GM21526 (cell line): Measurements from ENCODE around the gene VSTM2L.
"Not testable (repeated sequence)": the region's sequence is repeated elsewhere in the genome, so short reads cannot be mapped to it uniquely, and the experiment has no call there.

ENCODE experiments used
- ATAC-seq: cut with Tn5 transposase; IDR thresholded peaks from one replicate; pipeline ENCODE4 v1.9.1; 2021; ENCODE audit warnings: moderate library complexity; ENCODE audit not compliant: unreplicated experiment, low FRiP score

The VSTM2L gene, protein sequence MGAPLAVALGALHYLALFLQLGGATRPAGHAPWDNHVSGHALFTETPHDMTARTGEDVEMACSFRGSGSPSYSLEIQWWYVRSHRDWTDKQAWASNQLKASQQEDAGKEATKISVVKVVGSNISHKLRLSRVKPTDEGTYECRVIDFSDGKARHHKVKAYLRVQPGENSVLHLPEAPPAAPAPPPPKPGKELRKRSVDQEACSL

DNA sequence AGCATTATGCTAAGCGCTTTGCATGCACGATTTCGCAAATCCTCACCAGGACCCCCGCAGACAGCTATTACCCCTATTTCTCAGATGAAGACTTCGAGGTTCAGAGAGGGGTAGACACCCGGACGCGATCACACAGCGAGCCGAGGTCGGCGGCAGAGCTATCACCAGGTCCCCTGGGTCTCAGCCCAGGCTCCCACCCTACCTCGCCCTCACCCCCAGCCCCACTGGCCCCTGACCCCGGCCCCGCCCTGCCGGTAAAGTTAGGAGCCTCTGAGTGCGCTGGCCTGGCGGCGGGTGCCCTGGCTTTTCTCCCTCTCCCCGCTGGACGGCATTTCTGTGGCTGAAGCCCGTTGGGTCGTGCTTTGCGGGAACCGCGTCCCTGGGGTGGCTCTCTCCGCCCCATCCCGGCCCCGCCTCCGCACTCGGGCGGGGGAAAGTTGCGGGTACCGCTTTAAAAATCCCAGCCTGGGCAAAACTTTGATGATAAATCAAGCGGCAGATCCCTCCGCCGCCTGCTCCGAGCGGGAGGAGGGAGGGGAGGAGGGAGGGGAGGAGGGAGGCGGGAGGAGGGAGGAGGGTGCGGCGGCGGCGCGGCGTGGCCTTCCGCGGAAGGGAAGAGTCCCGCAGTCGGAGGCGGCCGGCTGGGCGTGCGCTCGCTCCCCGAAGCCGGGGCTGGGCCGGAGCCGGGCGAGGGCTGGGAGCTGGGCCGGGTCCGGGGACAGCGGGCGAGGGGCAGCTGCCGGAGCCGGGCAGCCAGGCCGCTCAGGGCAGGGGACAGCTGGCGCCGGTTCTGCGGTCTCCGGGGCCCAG is at the start of gene VSTM2L:
Gene VSTM2L (plus strand): TSS at position 624 of the 810 bp plus-strand sequence. CDS start 224 bp downstream, outside the sequence.
- ATAC-seq, result no peak

DNA sequence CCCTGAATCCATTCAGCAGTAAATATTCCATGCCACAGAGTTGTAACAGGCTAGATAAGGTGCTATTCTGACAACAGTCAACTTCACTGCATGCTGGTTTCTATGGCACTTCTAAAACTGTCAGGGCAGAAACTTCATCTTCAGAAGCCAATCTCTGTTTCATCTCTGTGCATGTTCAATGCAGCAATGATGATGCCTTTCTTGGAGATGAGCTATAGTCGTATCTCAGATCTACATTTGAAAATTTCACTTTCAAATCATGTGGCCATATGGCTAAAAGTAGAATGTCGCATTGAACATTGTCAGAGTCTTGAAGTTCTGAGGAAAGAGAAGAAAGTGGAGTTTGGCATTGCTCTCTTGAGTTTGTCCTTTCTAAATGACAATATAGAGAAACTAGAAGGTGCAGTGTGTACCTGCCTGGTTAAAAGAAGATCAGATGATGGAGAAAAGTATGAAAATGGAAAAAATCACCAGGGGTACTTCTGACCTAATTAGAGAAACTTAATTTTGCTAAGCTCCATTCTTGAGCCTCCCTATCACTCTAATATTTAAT is 49.0 kb upstream of the VSTM2L start:
- ATAC-seq, result peak; percentile 72

DNA sequence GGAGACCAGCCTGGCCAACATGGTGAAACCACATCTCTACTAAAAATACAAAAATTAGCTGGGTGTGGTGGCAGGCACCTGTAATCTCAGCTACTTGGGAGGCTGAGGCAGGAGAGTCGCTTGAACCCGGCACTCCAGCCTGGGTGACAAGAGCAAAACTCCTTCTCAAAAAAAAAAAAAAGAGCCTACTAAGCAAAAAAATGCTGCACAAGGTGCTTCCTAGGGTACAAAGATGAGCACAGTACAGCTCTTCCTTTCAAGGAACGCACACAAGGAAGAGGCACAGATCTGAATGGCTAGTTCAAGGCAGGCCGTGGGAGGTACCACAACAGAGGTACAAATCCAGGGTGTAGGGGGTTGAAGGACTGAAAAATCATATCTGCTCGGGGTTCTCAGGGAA is 46.9 kb upstream of the VSTM2L start:
- ATAC-seq, result not testable (repeated sequence)

DNA sequence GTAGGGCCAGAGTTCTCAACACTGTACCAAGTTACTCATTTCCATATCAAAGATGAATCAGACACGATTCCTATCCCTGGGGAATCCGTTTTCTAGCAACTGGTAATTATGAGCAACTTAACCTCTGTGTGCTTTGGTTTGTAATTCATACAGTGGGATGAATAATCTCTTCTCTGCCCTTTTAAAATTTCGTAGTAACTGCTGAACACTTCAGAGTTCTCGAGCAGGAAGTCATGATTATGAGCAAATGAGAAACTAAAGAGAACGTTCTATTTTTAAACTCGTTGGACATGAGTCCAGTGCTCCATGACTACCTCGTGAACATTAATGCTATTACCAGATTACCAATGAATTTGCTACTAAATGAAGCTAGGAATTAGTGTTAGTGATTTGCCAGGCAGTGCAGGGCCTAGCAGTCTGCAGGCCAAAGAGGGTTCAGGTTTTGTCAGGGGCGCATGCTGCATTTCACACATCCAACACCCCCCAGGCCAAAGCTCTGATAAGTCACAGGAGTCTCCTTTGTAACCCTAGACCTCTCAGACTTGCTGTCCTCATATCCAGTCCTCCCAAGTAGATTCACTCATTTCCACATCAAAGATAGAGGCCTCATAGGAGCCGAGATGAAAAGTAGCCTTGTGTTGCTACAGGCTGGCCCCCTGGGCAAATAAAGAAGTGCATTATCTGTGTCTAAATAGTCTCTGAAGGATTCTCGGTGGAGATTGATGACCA is 45.8 kb upstream of the VSTM2L start:
- ATAC-seq, result no peak

GRCh38 chr20:37859406-37860171 is 43.3 kb upstream of the VSTM2L start:
- no peak for ATAC-seq

DNA sequence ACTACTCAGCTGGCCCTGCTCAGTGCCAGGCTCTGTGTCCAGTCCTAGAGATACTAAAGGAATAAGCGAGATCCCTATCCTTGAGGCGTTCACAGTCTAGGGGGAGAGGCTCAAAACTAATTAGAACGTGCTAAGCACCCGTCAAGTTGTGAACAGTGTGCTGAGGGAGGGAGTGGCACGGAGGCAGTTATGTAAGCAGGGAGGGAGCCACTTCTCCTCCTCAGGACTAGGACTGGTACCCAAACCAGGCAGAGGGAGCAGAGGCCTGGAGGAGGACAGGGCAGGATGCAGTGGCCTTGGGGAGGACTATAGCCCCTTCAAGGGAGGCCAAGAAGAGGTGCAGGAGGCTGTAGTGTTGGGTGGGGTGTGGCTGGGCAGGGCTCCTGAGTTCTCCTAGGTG is 39.6 kb upstream of the VSTM2L start:
- ATAC-seq, result no peak

DNA sequence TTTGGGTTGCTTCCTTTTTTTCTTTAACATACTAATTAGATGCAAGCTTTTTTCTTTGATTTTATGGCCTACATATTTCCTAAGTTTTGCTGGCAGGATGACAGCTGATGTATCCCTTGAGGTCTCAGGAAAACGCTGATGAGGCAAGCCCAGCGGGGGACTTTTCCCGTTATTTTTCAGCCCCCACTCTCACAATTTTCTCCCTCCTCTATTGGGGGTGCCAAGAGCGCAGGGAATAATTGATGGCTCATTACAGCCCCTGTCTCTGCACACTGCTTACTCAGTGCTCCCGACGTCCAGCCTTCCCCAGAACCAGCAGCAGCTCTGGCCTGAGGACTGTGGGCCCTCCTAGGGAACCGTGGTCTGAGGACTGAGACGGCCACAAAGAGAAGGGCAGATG is 38.6 kb upstream of the VSTM2L start:
- ATAC-seq, result no peak

- ATAC-seq, result no peak
These were observed 36.9 kb upstream of the VSTM2L start for GRCh38 chr20:37866051-37866450.

DNA sequence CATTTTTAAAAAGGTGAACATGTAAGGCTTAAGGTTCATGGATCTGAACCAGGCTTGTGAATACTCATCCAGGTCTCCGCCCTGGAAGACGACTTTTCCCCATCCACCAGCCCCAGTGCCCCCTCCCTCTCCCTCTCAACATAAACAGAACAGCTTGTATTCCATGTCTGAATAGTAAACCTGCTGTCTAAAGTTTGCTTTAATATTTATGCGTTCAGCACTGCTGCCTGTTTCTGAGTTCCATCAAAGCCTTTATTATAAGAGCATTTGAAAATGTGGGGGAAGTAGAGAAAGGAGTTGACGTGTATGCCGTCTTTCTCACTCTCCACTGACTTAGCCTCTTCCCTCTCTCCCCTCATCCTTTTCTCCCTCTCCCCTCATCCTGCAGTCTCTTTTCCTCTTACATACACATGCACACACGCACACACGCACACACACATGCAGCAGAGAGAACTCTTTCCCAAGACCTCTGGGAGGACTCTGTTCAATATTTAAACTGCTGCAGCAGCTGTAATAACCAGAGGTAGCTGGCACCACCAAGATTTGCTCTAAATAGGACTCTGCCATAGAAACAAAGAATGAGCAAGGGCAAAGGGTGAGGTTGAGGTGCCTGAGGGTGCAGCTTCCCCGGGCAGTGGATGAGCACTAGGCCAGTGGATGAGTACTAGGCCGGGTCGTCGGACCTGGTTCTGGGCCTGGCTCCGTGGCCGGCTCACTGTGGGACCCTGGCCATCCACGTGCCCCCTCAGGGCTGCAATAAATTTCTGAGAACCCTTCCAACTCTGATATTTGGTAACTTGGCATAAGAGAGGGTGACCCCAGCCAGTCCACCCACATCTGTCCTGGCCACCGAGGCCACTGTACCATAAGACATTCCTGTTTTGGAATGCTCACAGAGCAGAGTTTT is 35.4 kb upstream of the VSTM2L start:
- no peak for ATAC-seq

DNA sequence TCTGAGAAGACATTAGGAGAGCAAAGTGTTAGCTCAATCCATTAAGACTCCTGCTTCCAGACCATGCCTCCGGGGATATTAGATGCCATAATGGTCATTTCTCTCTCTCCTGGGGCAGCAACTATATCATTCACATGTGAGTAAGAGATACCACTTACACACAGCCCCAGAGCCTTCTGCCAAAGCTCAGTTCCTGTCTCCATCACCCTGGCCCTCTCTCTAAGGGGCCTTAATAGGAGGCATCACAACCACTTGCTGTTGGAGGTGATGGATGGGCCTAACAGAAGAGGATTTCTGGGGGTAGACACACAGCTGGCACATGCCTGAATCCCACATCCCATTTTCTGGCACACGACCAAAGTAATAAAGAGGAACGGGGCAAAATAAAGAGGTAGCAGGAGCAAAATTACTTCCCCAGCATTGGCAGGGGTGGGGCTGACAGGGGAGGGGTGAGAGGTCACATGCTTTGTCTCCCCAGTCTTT is 34.0 kb upstream of the VSTM2L start:
- no peak for ATAC-seq

DNA sequence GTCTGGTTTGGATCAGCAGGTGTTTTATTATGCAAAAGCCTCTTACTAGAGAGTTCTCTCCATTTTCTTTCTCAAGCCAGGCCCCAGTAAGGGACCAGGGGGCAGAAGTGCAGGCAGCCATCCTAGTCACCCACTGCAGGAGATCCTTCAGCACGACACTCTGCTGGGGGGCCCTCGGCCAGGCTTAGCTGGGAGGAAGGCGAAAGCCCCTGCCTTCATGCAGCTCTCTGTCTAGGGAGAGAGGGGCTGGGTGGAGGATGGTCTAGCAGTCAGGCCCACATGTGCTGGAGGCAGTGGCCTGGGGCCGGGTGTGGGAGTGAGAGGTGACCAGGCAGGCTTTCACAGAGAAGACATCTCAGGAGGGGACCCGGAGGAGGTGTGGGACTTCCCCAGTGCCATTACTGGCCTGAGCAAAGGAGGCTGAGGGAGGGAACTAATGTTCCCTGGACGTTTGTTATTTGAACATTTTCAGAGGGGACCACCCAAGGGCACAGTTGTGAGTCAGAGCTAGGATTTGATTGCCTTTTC is 33.5 kb upstream of the VSTM2L start:
- no peak for ATAC-seq

DNA sequence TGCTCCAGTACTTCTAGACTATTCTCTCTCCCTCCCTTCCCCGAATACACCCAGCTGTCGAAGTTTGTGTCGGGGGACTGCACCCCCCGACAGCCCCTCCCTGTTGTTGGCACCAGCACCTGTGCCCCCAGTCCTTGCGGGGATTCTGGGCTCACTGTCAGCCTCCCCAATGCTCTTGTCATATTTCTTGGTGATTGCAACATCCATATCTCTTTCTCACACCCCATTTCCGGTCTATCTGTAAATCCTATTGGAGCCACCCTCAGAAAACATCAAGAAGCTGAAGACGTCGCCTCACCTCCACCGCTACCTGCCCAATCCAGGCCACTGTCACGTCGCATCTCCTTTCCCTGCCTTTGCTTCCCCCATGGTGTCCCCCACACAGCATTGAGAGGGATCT is 32.6 kb upstream of the VSTM2L start:
- no peak for ATAC-seq

GRCh38 chr20:37871751-37872150 is 31.2 kb upstream of the VSTM2L start:
- no peak for ATAC-seq

GRCh38 chr20:37872161-37872560 is 30.8 kb upstream of the VSTM2L start:
- ATAC-seq, result no peak

- no peak for ATAC-seq
These were observed 29.0 kb upstream of the VSTM2L start for GRCh38 chr20:37873884-37874283.

DNA sequence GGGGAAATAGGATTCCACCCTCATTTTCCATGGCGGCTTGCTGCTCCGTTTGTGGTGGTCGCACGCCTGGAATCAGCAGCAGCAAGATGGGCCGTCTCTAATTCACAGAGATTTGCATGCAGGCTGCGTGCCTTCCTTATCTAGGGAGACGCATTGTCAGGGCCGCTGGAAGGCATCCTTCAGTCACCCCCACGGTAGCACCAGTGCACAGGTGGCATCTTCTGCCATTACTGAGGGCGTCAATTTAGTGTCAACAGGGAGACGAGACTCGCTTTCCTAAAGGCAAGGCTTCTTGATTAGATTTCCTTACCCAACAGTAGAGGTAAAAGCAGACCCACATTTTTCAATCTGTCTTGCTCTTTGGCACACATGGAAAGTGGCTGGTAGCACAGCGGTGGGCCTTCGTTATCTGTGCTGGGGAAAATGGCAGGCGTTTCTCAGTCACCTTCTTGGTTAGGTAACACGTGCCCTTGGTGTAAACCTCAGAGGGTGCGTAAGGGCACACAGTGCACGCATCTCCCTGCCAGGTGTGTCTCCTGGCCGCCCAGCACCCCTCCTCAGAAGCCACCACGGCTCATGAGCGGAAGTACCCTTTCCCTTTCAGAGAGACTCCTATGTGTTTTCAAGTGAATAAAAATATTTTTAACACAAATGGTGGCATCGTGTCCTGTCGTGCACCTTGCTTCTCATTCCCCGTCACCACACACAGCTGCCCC is 27.3 kb upstream of the VSTM2L start:
- no peak for ATAC-seq

DNA sequence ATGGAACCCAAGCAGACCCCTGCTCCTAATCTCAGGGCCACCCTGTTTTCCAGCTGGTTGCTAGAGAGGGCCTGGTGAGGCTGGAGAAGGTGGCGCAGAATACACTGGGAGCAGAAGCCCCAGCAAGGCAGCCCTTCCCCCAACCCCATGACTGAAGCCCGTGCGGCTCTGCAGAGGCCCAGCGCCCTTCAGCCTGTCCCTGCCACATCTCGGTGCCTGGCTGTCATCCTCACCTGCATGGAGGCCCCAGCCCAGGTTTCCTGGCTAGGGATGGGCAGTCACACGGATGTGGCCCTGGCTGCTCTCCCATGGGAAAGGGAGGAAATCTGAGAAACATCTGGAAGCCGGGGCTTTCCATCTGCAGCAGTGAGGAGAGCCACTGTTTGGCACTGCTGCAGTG is 26.1 kb upstream of the VSTM2L start:
- ATAC-seq, result no peak
